Psoas muscle (tissue), 8 donors: ENCODE results near the gene EIF3A. TPM values are rescaled to one million over a fixed set of nuclear protein-coding genes. Genes with fewer than 3 reads are reported as not detected.

Experiments
- ATAC-seq, 4 donors: fragments of 200-7000 bp; cut with Tn5 transposase; one replicate each; pipeline ENCODE4 v1.9.1; 2020; ENCODE audit warnings: moderate library complexity in 3 of 4, mild to moderate bottlenecking in 2 of 4
- DNase-seq, 2 donors: peaks; one replicate each; pipeline ENCODE4 v3.0.0-alpha.2; 2020
- H3K27ac ChIP-seq: fragments of 200-600 bp; one replicate; pipeline ENCODE4 v1.8.0; 2022
- H3K27me3 ChIP-seq, 3 donors: fragments of 200-600 bp in 1 of 3; one replicate each; pipeline versions ENCODE4 v1.6.1 to v1.8.0; 2013 to 2022; ENCODE audit warnings: low read length in 2 of 3, mild to moderate bottlenecking in 2 of 3, moderate library complexity in 1 of 3; ENCODE audit not compliant: insufficient read depth in 3 of 3
- H3K36me3 ChIP-seq, 2 donors: fragments of 200-600 bp in 1 of 2; one replicate each; pipeline versions ENCODE4 v1.6.1 to v1.8.0; 2013 to 2022; ENCODE audit warnings: low read depth in 1 of 2, mild to moderate bottlenecking in 1 of 2, moderate library complexity in 1 of 2; ENCODE audit not compliant: insufficient read depth in 1 of 2
- H3K4me1 ChIP-seq: fragments of 200-600 bp; one replicate; pipeline ENCODE4 v1.8.0; 2022
- H3K4me3 ChIP-seq: fragments of 200-600 bp; one replicate; pipeline ENCODE4 v1.8.0; 2022; ENCODE audit warnings: mild to moderate bottlenecking
- H3K9me3 ChIP-seq: fragments of 200-600 bp; one replicate; pipeline ENCODE4 v1.8.0; 2022
- WGBS, 3 donors: extraction: QIAGEN DNeasy Blood & Tissue Kit; methylation state at CpG; one replicate each; pipeline versions ENCODE4 v1.1.6 to v1.1.7; 2013; 5-methylcytosine and 5-hydroxymethylcytosine counted together
- intact Hi-C, 2 donors: fragments of 100-400 bp; cut with DNase I; formaldehyde crosslinking; loops; one replicate each; pipeline versions ENCODE4 v1.11.0 to v1.14.2; 2022
- polyA plus RNA-seq, 3 donors: library from polyadenylated mRNA; stranded (reverse); fragments of 200-250 nt; gene quantifications; one replicate each; pipeline ENCODE4 v1.2.3, GENCODE V29; 2013
- total RNA-seq, 4 donors: library from RNA; stranded (reverse); fragmentation: NEBNext Ultra II Directional in 2 of 4; extraction: Animal tissue kit (Norgen Biotek cat#: 25700) in 2 of 4; gene quantifications; one replicate each; pipeline versions ENCODE4 v1.2.1 to v1.2.4, GENCODE V29; 2021 to 2023
- TF ChIP-seq, protein P1 (sequence below): fragments of 200-600 bp; IDR thresholded peaks from one replicate; pipeline ENCODE4 v1.8.0; 2022; ENCODE audit warnings: antibody characterized with exemption
- donor health status: healthy with polysubstance abuse.
- donor health status: DM: no; HTN: no; CAD: no; lungs with moderate emphysema.
- donor health status: Bipolar disorder and iron deficiency.
- donor health status: healthy.
- donor health status: DM: yes; HTN: yes; CAD: no.
- donor health status: DM: no; HTN: no; CAD: no.
- donor health status: DM: no; HTN: no; CAD: no.
- donor health status: DM: yes; HTN: yes; CAD: no.

Gene EIF3A
- total and polyA plus RNA-seq, 7 donors: 71.3 to 226 (median 148) TPM

- peaks cover 26% of the 10 kb centered on the region for H3K4me1 ChIP-seq
- intact Hi-C loops: loop anchor here (5.0 kb wide), 3 partner anchors 42 to 82 kb away; no protein-coding TSS in a partner anchor
- WGBS, 3 donors: 1% methylated on average over 32 to 48 of the region's 48 CpGs
These were observed 757 bp downstream of the EIF3A start for GRCh38 chr10:119079599-119080520.

GRCh38 chr10:119078422-119079179, 2.0 kb downstream of the EIF3A start:
- TF ChIP-seq, protein P1, sequence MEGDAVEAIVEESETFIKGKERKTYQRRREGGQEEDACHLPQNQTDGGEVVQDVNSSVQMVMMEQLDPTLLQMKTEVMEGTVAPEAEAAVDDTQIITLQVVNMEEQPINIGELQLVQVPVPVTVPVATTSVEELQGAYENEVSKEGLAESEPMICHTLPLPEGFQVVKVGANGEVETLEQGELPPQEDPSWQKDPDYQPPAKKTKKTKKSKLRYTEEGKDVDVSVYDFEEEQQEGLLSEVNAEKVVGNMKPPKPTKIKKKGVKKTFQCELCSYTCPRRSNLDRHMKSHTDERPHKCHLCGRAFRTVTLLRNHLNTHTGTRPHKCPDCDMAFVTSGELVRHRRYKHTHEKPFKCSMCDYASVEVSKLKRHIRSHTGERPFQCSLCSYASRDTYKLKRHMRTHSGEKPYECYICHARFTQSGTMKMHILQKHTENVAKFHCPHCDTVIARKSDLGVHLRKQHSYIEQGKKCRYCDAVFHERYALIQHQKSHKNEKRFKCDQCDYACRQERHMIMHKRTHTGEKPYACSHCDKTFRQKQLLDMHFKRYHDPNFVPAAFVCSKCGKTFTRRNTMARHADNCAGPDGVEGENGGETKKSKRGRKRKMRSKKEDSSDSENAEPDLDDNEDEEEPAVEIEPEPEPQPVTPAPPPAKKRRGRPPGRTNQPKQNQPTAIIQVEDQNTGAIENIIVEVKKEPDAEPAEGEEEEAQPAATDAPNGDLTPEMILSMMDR: no peak
- Histone ChIP-seq H3K27ac (peak overlapping the region; percentile 94), H3K4me3 (peak overlapping the region; percentile 82), H3K9me3 (no peaks in the 10 kb centered on the region), H3K36me3 (peaks cover 0 to 8% of the 10 kb centered on the region in 2 donors), H3K27me3 (no peaks in the 10 kb centered on the region), H3K4me1 (peaks cover 33% of the 10 kb centered on the region)
- WGBS, 3 donors: 26 to 41% (median 32%) methylated on average over 10 of the region's 10 CpGs
- DNase-seq (no peak), ATAC-seq (no peak)
- intact Hi-C loops: loop anchor here (5.0 kb wide), 2 partner anchors 46 to 84 kb away; no protein-coding TSS in a partner anchor

More at GRCh38 chr10:119079599-119080520, 757 bp downstream of the EIF3A start:
- no peaks in the 10 kb centered on the region for H3K9me3 ChIP-seq
- peaks cover 0 to 4% of the 10 kb centered on the region in 2 donors for H3K36me3 ChIP-seq
- DNase-seq (peak; percentile 76 to 86), ATAC-seq (peak; percentile 74 to 84 (median 78))
- H3K27ac ChIP-seq: peak overlapping the region; percentile 94
- TF ChIP-seq, protein P1: no peak
- no peaks in the 10 kb centered on the region for H3K27me3 ChIP-seq
- H3K4me3 ChIP-seq: peak overlapping the region; percentile 82

DNA sequence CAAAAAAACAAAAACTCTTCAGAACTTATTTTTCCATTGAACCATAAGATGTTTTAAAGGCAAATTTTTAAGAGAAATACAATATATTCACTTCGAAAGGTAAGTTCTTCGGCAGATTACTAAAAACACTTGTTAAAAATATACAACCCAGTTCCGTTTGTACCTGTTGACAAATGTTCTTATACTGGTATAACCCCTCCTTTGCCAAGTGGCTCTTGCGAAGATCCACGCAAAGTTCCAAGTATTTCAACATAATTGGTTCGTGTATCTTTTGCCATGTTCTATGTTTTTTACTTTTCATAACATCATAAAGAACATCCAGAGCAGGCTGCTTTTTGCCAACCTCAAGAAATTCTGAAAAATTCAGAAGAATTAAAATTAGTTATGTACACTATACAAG, 7.0 kb downstream of the EIF3A start:
- DNase-seq (no peak), ATAC-seq (peak in 2 of 4 donors; percentile 48 to 66)
- intact Hi-C loops: no loop called here
- Histone ChIP-seq H3K36me3 (peaks cover 5 to 58% of the 10 kb centered on the region in 2 donors), H3K4me1 (peaks cover 31% of the 10 kb centered on the region), H3K27me3 (no peaks in the 10 kb centered on the region), H3K4me3 (peak overlapping the region; percentile 27), H3K9me3 (no peaks in the 10 kb centered on the region), H3K27ac (peak overlapping the region; percentile 46)
- 38 to 68% (median 50%) methylated on average over 6 of the region's 6 CpGs for WGBS, 3 donors
- TF ChIP-seq, protein P1: no peak

DNA sequence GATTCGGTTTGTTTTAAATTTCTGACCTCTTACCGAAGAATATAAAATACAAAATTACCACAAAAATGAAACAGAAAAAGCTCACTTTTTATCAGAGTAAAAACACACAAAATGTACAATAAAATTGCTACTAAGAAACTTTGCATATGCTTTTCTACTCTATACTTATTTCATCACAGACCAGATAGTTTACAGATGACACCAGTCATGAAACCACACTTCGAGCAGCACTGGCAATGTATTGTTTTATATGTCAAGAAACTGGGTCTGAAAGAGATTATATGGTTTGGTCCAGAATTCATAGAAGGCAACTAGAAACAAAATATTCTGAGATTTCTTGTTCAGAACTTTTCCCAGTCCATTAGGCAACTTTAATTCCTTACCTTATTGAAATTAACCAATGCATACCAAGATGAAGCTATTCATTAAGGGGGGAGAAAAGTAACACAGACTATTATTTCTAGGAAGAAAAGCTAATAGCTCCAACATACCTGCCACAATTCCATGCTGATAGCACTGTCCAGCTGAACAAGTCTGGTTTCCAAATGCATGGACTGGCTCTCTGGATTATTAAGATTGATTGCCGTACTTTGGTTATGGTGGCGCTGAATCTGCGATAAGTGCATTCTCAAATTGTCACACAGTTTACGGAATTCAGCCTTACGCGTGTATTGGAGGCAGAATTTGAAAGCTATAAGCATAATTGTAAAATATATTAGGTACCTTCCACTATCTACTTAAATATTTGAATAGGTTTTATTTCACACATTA, 10.0 kb downstream of the EIF3A start:
- intact Hi-C loops: no loop called here
- TF ChIP-seq, protein P1: no peak
- ATAC-seq (no peak), DNase-seq (no peak)
- H3K4me1 ChIP-seq: peaks cover 14% of the 10 kb centered on the region
- 94 to 97% (median 95%) methylated on average over 9 of the region's 9 CpGs for WGBS, 3 donors
- H3K4me3 ChIP-seq: no peak overlapping the region
- no peaks in the 10 kb centered on the region for H3K27me3 ChIP-seq
- H3K9me3 ChIP-seq: no peaks in the 10 kb centered on the region
- H3K36me3 ChIP-seq: peaks cover 5 to 85% of the 10 kb centered on the region in 2 donors
- H3K27ac ChIP-seq: no peak overlapping the region
